B cell (primary cell): ENCODE data around the gene ITGB2. TPM values are rescaled to one million over a fixed set of nuclear protein-coding genes. Genes with fewer than 3 reads are reported as not detected.

ENCODE experiments used
- ATAC-seq: fragments of 200-7000 bp; cut with Tn5 transposase; one replicate; pipeline ENCODE4 v1.10.0; 2021; ENCODE audit warnings: low read depth, mild to moderate bottlenecking, moderate number of reproducible peaks, moderate library complexity
- CTCF ChIA-PET: fragments of 350-600 bp; sonication (Branson Sonifier 250); formaldehyde crosslinking; loops from one replicate; lab custom pipeline; 2021; ENCODE audit warnings: antibody characterized with exemption, inconsistent platforms; lab: Charles Lee
- POLR2A ChIA-PET: fragments of 350-600 bp; sonication (Branson Sonifier 250); formaldehyde crosslinking; loops from one replicate; lab custom pipeline; 2021; ENCODE audit warnings: antibody characterized with exemption; lab: Charles Lee
- DNase-seq: peaks from one replicate; pipeline ENCODE4 v3.0.0; 2013
- H2AFZ ChIP-seq: 2 replicates; pipeline ENCODE4 v1.6.1; 2012; ENCODE audit warnings: mild to moderate bottlenecking, low read depth, low read length; ENCODE audit not compliant: insufficient read depth, poor library complexity, severe bottlenecking
- H3K27ac ChIP-seq, 2 donors: 1 replicate in 1 of 2; 2 replicates in 1 of 2; pipeline ENCODE4 v1.5.1; 2012 to 2013; ENCODE audit warnings: low read length in 2 of 2, mild to moderate bottlenecking in 2 of 2, moderate library complexity in 1 of 2
- H3K27me3 ChIP-seq, 4 experiments: fragments of 200-600 bp in 1 of 4; sonication (generic) in 1 of 4; replicated peaks in 1 of 4; 1 replicate in 2 of 4; 2 replicates in 2 of 4; pipeline versions ENCODE4 v1.6.1 to v1.7.0; 2013 to 2016; ENCODE audit warnings: low read length in 3 of 4, mild to moderate bottlenecking in 2 of 4, mixed read lengths in 1 of 4, moderate library complexity in 1 of 4; ENCODE audit not compliant: insufficient read depth in 4 of 4, control insufficient read depth in 3 of 4; ENCODE audit errors: control extremely low read depth in 1 of 4
- H3K36me3 ChIP-seq, 2 experiments: replicated peaks in 1 of 2; 1 replicate in 1 of 2; 2 replicates in 1 of 2; pipeline versions ENCODE4 v1.6.1 to v1.7.1; 2013; ENCODE audit warnings: low read length in 1 of 2; ENCODE audit not compliant: insufficient read depth in 2 of 2, control insufficient read depth in 1 of 2; ENCODE audit errors: control extremely low read depth in 1 of 2, extremely low read depth in 1 of 2
- H3K4me1 ChIP-seq, 2 donors: fragments of 200-600 bp in 1 of 2; sonication (generic) in 1 of 2; 1 replicate in 1 of 2; 2 replicates in 1 of 2; pipeline versions ENCODE4 v1.5.1 to v1.6.1; 2013 to 2017; ENCODE audit warnings: low read length in 2 of 2; ENCODE audit not compliant: control insufficient read depth in 2 of 2, insufficient read depth in 2 of 2
- H3K4me2 ChIP-seq: replicated peaks from 2 replicates; pipeline ENCODE3; 2012; ENCODE audit warnings: mild to moderate bottlenecking, low read depth, low read length; ENCODE audit not compliant: poor library complexity, severe bottlenecking
- H3K4me3 ChIP-seq, 5 experiments: fragments of 200-600 bp in 1 of 5; sonication (generic) in 1 of 5; 1 replicate in 3 of 5; 2 replicates in 2 of 5; pipeline versions ENCODE4 v1.5.1 to v1.7.0; 2011 to 2016; ENCODE audit warnings: low read length in 4 of 5, mild to moderate bottlenecking in 4 of 5, low read depth in 2 of 5, control low read depth in 1 of 5, moderate library complexity in 1 of 5; ENCODE audit not compliant: insufficient read depth in 1 of 5; ENCODE audit errors: control extremely low read depth in 1 of 5, extremely low read depth in 1 of 5
- H3K79me2 ChIP-seq: fragments of 200-600 bp; sonication (generic); one replicate; pipeline ENCODE4 v1.6.0; 2016; ENCODE audit warnings: low read length; ENCODE audit not compliant: control insufficient read depth, insufficient read depth
- H3K9ac ChIP-seq: fragments of 200-600 bp; sonication (generic); 2 replicates; pipeline ENCODE4 v1.6.1; 2017; ENCODE audit warnings: mild to moderate bottlenecking, low read length, moderate library complexity
- H3K9me3 ChIP-seq, 3 donors: one replicate each; pipeline versions ENCODE4 v1.6.1 to v1.7.1; 2013; ENCODE audit warnings: low read length in 2 of 3; ENCODE audit not compliant: control insufficient read depth in 2 of 3, insufficient read depth in 1 of 3; ENCODE audit errors: control extremely low read depth in 1 of 3
- H4K20me1 ChIP-seq: 2 replicates; pipeline ENCODE4 v1.6.0; 2012; ENCODE audit warnings: mild to moderate bottlenecking, low read length; ENCODE audit not compliant: insufficient read depth, control insufficient read depth, poor library complexity, severe bottlenecking
- H3K27ac Mint-ChIP-seq: one replicate; pipeline ENCODE4 v1.8.0; 2021; ENCODE audit warnings: mixed read lengths
- H3K27me3 Mint-ChIP-seq: one replicate; pipeline ENCODE4 v1.8.0; 2021; ENCODE audit warnings: mixed read lengths
- H3K4me1 Mint-ChIP-seq: one replicate; pipeline ENCODE4 v1.8.0; 2021; ENCODE audit warnings: mixed read lengths
- H3K4me3 Mint-ChIP-seq: one replicate; pipeline ENCODE4 v1.8.0; 2021; ENCODE audit warnings: mixed read lengths
- H3K9me3 Mint-ChIP-seq: one replicate; pipeline ENCODE4 v1.8.0; 2022; ENCODE audit warnings: mixed read lengths; ENCODE audit not compliant: insufficient read depth
- EZH2 ChIP-seq: IDR thresholded peaks from 2 replicates; pipeline ENCODE4 v1.6.1; 2012; ENCODE audit warnings: borderline replicate concordance, low read depth, mild to moderate bottlenecking, moderate library complexity, low read length; ENCODE audit not compliant: insufficient read depth, poor library complexity, severe bottlenecking
- WGBS: methylation state at CpG from one replicate; pipeline ENCODE4 v1.1.5; 2013; ENCODE audit warnings: missing lambda C conversion rate; ENCODE audit not compliant: insufficient coverage; 5-methylcytosine and 5-hydroxymethylcytosine counted together
- intact Hi-C: fragments of 100-400 bp; cut with micrococcal nuclease; formaldehyde crosslinking; loops from one replicate; pipeline ENCODE4 v1.10.0; 2022
- polyA plus RNA-seq: library from polyadenylated mRNA; depleted of rRNA; stranded (reverse); fragments of >200 nt; gene quantifications from 2 replicates; pipeline ENCODE4 v1.2.3, GENCODE V29; 2012
- total RNA-seq, 2 donors: library from RNA; stranded (reverse); fragments of 120-200 nt in 1 of 2; gene quantifications; 1 replicate in 1 of 2; 2 replicates in 1 of 2; pipeline versions ENCODE4 v1.2.3 to v1.2.4, GENCODE V29; 2013 to 2022
- TF ChIP-seq, protein P1 (sequence below): fragments of 200-600 bp; IDR thresholded peaks from one replicate; pipeline ENCODE4 v1.8.0; 2022; ENCODE audit warnings: antibody characterized with exemption, mild to moderate bottlenecking

ITGB2 gene
- total and polyA plus RNA-seq, 2 donors (not counting 1 experiment from before 2014, with no cell fraction given), result 102 to 368 TPM

DNA sequence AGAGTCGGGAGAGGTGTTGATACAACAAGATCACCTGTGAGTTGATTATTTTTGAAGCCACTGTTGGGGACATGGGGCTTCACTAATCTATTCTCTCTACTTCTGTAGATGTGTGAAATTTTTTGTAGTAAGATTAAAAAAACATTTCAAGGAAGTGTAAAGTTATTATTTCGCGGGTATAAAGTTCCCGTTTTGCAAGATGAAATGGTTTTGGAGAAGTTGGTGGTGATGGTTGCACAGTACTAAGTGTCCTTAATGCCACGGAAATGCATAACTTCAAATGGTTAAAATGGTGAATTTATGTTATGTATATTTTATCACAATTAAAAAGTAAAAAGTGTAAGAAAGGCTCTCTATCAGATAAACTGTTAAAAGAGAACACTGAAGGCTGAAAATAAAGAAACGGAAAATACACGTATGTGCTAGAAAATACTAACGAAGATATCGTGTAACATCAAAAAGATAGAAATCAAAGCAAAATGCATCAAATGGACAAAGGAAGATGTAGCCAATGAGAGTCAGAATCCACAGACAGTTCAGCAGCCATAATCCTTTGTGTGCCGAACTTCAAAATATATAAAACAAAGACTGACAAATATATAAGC, 2.9 kb upstream of the ITGB2 start:
- ChIA-PET CTCF (no interaction called here), POLR2A (no interaction called here)
- Mint-ChIP-seq H3K27me3 (no peaks in the 10 kb centered on the region), H3K27ac (peak overlapping the region; percentile 48), H3K4me1 (peaks cover 85% of the 10 kb centered on the region), H3K4me3 (peak overlapping the region; percentile 6), H3K9me3 (no peaks in the 10 kb centered on the region)
- H3K9me3 ChIP-seq, result no peaks in the 10 kb centered on the region
- intact Hi-C loops, result no loop called here
- no peaks in the 10 kb centered on the region for H3K27me3 ChIP-seq
- peak overlapping the region; percentile 63 for H3K4me2 ChIP-seq
- TF ChIP-seq, protein P1, sequence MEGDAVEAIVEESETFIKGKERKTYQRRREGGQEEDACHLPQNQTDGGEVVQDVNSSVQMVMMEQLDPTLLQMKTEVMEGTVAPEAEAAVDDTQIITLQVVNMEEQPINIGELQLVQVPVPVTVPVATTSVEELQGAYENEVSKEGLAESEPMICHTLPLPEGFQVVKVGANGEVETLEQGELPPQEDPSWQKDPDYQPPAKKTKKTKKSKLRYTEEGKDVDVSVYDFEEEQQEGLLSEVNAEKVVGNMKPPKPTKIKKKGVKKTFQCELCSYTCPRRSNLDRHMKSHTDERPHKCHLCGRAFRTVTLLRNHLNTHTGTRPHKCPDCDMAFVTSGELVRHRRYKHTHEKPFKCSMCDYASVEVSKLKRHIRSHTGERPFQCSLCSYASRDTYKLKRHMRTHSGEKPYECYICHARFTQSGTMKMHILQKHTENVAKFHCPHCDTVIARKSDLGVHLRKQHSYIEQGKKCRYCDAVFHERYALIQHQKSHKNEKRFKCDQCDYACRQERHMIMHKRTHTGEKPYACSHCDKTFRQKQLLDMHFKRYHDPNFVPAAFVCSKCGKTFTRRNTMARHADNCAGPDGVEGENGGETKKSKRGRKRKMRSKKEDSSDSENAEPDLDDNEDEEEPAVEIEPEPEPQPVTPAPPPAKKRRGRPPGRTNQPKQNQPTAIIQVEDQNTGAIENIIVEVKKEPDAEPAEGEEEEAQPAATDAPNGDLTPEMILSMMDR, result no peak
- TF ChIP-seq EZH2, result no peak
- peaks cover 0 to 2% of the 10 kb centered on the region in 2 experiments for H3K36me3 ChIP-seq
- H2AFZ ChIP-seq, result no peak overlapping the region
- H3K4me1 ChIP-seq, result peaks cover 83 to 93% of the 10 kb centered on the region in 2 donors
- H3K79me2 ChIP-seq, result peaks cover 69% of the 10 kb centered on the region
- H3K27ac ChIP-seq, result peak overlapping the region in 1 of 2 donors; percentile 87
- H3K4me3 ChIP-seq, result no peak overlapping the region
- 28% methylated on average over 5 of the region's 10 CpGs for WGBS
- H3K9ac ChIP-seq, result no peak overlapping the region
- H4K20me1 ChIP-seq, result peaks cover 15% of the 10 kb centered on the region
- DNase-seq, result no peak
- no peak for ATAC-seq

DNA sequence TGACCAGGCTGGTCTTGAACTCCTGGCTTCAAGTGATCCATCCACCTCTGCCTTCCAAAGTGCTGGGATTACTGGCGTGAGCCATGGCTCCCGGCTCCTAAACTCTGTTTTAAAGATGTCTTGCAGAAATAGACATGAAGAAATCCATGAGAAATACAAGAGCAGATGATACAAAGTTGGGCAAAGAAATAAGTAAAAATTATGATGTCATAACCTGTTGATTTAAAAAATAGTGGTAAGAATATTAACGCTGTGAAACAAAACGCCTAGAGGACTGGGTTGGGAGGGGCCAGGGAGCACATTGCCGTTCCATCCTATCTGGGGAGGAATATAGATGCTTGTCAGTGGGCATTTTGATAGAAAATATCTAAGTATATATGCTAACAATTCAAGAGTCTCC, 1.2 kb upstream of the ITGB2 start:
- Histone ChIP-seq H3K27ac (peak overlapping the region; percentile 82 to 87), H2AFZ (no peak overlapping the region), H3K79me2 (peaks cover 72% of the 10 kb centered on the region), H3K4me1 (peaks cover 86 to 93% of the 10 kb centered on the region in 2 donors), H3K9ac (peak overlapping the region; percentile 6), H3K4me2 (peak overlapping the region; percentile 18), H3K36me3 (peaks cover 0 to 19% of the 10 kb centered on the region in 2 experiments), H4K20me1 (peaks cover 27% of the 10 kb centered on the region), H3K4me3 (peak overlapping the region in 3 of 5 experiments; percentile 5 to 74 (median 8)), H3K27me3 (no peaks in the 10 kb centered on the region), H3K9me3 (no peaks in the 10 kb centered on the region)
- Mint-ChIP-seq H3K9me3 (no peaks in the 10 kb centered on the region), H3K27ac (peak overlapping the region; percentile 71), H3K27me3 (no peaks in the 10 kb centered on the region), H3K4me3 (peak overlapping the region; percentile 46), H3K4me1 (peaks cover 84% of the 10 kb centered on the region)
- no peak for ATAC-seq
- TF ChIP-seq, protein P1, result no peak
- no peak for TF ChIP-seq EZH2
- 80% methylated on average over 1 of the region's 5 CpGs for WGBS
- intact Hi-C loops, result loop anchor here (1.0 kb wide), 1 partner anchor 8 kb away; no protein-coding TSS in a partner anchor
- ChIA-PET POLR2A (no interaction called here), CTCF (no interaction called here)
- DNase-seq, result no peak
